Natural killer cell (primary cell): ENCODE data around the gene OPN5. TPM values are rescaled to one million over a fixed set of nuclear protein-coding genes. Genes with fewer than 3 reads are reported as not detected.

ENCODE experiments used
- ATAC-seq, 3 donors: fragments of 150-1000 bp in 2 of 3; fragments of 200-7000 bp in 1 of 3; cut with Tn5 transposase; 1 replicate in 1 of 3; 2 replicates in 2 of 3; pipeline ENCODE4 v1.10.0; 2021; ENCODE audit warnings: mild to moderate bottlenecking in 2 of 3, moderate library complexity in 2 of 3
- DNase-seq, 2 donors: peaks; one replicate each; pipeline versions ENCODE4 v3.0.0 to v3.0.0-alpha.2; 2013 to 2021; ENCODE audit warnings: mixed read lengths in 1 of 2
- H3K27ac ChIP-seq: one replicate; pipeline ENCODE4 v1.5.1; 2013; ENCODE audit warnings: mild to moderate bottlenecking, low read length
- H3K27me3 ChIP-seq: one replicate; pipeline ENCODE4 v1.6.1; 2013; ENCODE audit warnings: low read length; ENCODE audit not compliant: control insufficient read depth, insufficient read depth
- H3K36me3 ChIP-seq: one replicate; pipeline ENCODE4 v1.6.1; 2013; ENCODE audit warnings: low read length; ENCODE audit not compliant: control insufficient read depth, insufficient read depth
- H3K4me1 ChIP-seq: one replicate; pipeline ENCODE4 v1.6.1; 2013; ENCODE audit warnings: low read length; ENCODE audit not compliant: control insufficient read depth, insufficient read depth
- H3K4me3 ChIP-seq: one replicate; pipeline ENCODE4 v1.5.1; 2013; ENCODE audit warnings: low read length
- H3K9me3 ChIP-seq: one replicate; pipeline ENCODE4 v1.6.1; 2013; ENCODE audit warnings: low read length; ENCODE audit not compliant: control insufficient read depth, insufficient read depth
- H3K27ac Mint-ChIP-seq, 2 donors: one replicate each; pipeline ENCODE4 v1.8.0; 2022; ENCODE audit warnings: mild to moderate bottlenecking in 2 of 2, mixed read lengths in 2 of 2, moderate library complexity in 1 of 2
- H3K27me3 Mint-ChIP-seq, 2 donors: one replicate each; pipeline ENCODE4 v1.8.0; 2022; ENCODE audit warnings: low read depth in 2 of 2, mixed read lengths in 2 of 2
- H3K36me3 Mint-ChIP-seq: one replicate; pipeline ENCODE4 v1.8.0; 2022; ENCODE audit warnings: mixed read lengths
- H3K4me1 Mint-ChIP-seq, 2 donors: one replicate each; pipeline ENCODE4 v1.8.0; 2022; ENCODE audit warnings: mixed read lengths in 2 of 2
- H3K4me3 Mint-ChIP-seq: one replicate; pipeline ENCODE4 v1.8.0; 2022; ENCODE audit warnings: mild to moderate bottlenecking, moderate library complexity, mixed read lengths
- H3K9me3 Mint-ChIP-seq, 2 donors: one replicate each; pipeline ENCODE4 v1.8.0; 2022; ENCODE audit warnings: mixed read lengths in 2 of 2
- CTCF ChIP-seq: fragments of 200-600 bp; IDR thresholded peaks from one replicate; pipeline ENCODE4 v1.8.0; 2022; ENCODE audit warnings: antibody characterized with exemption
- WGBS: methylation state at CpG from one replicate; pipeline ENCODE4 v1.1.7; 2013; ENCODE audit warnings: missing lambda C conversion rate; ENCODE audit not compliant: insufficient coverage; 5-methylcytosine and 5-hydroxymethylcytosine counted together
- intact Hi-C: fragments of 100-400 bp; cut with micrococcal nuclease; formaldehyde crosslinking; loops from one replicate; pipeline ENCODE4 v1.14.2; 2022
- total RNA-seq, 4 donors: library from RNA; stranded (reverse); fragments of 120-200 nt in 1 of 4; gene quantifications; one replicate each; pipeline versions ENCODE4 v1.2.3 to v1.2.4, GENCODE V29; 2013 to 2022

OPN5 gene
- total RNA-seq, 3 donors from 2014 or later (not counting 1 experiment from before 2014, with no cell fraction given) = not detected

GRCh38 chr6:47832386-47833100, 50.7 kb downstream of the OPN5 start:
- intact Hi-C loops = no loop called here
- Mint-ChIP-seq H3K9me3 (peaks cover 3 to 4% of the 10 kb centered on the region in 2 donors), H3K4me3 (no peak overlapping the region), H3K4me1 (no peaks in the 10 kb centered on the region), H3K36me3 (no peaks in the 10 kb centered on the region), H3K27me3 (peaks cover 0 to 3% of the 10 kb centered on the region in 2 donors), H3K27ac (no peak overlapping the region)
- Histone ChIP-seq H3K27ac (no peak overlapping the region), H3K4me3 (no peak overlapping the region), H3K4me1 (no peaks in the 10 kb centered on the region), H3K36me3 (no peaks in the 10 kb centered on the region), H3K9me3 (no peaks in the 10 kb centered on the region), H3K27me3 (no peaks in the 10 kb centered on the region)
- DNase-seq = no peak
- no peak for ATAC-seq
- TF ChIP-seq CTCF = no peak
- no CpG with 5 or more reads among the region's 2 CpGs for WGBS

- no peak for ATAC-seq
- Mint-ChIP-seq H3K36me3 (no peaks in the 10 kb centered on the region), H3K27ac (no peak overlapping the region), H3K4me3 (no peak overlapping the region), H3K9me3 (peaks cover 3 to 4% of the 10 kb centered on the region in 2 donors), H3K27me3 (peaks cover 0 to 3% of the 10 kb centered on the region in 2 donors), H3K4me1 (no peaks in the 10 kb centered on the region)
- Histone ChIP-seq H3K36me3 (no peaks in the 10 kb centered on the region), H3K9me3 (no peaks in the 10 kb centered on the region), H3K4me1 (no peaks in the 10 kb centered on the region), H3K27ac (no peak overlapping the region), H3K27me3 (no peaks in the 10 kb centered on the region), H3K4me3 (no peak overlapping the region)
- DNase-seq = no peak
- TF ChIP-seq CTCF = no peak
- intact Hi-C loops = no loop called here
Measured at GRCh38 chr6:47834196-47834595, 52.4 kb downstream of the OPN5 start.

- no peak overlapping the region for H3K4me3 Mint-ChIP-seq
- Histone ChIP-seq H3K4me3 (no peak overlapping the region), H3K27ac (no peak overlapping the region), H3K9me3 (no peaks in the 10 kb centered on the region), H3K27me3 (no peaks in the 10 kb centered on the region), H3K4me1 (no peaks in the 10 kb centered on the region), H3K36me3 (no peaks in the 10 kb centered on the region)
- intact Hi-C loops = no loop called here
- H3K36me3 Mint-ChIP-seq = no peaks in the 10 kb centered on the region
- H3K4me1 Mint-ChIP-seq = no peaks in the 10 kb centered on the region
- H3K27me3 Mint-ChIP-seq = peaks cover 0 to 3% of the 10 kb centered on the region in 2 donors
- ATAC-seq (no peak), DNase-seq (no peak)
- H3K27ac Mint-ChIP-seq = no peak overlapping the region
- no peak for TF ChIP-seq CTCF
- H3K9me3 Mint-ChIP-seq = peaks cover 3% of the 10 kb centered on the region in 2 donors
Measured at GRCh38 chr6:47836046-47836445, 54.2 kb downstream of the OPN5 start.

GRCh38 chr6:47836639-47837038, 54.8 kb downstream of the OPN5 start:
- Mint-ChIP-seq H3K4me3 (no peak overlapping the region), H3K9me3 (no peaks in the 10 kb centered on the region), H3K36me3 (no peaks in the 10 kb centered on the region), H3K27me3 (no peaks in the 10 kb centered on the region), H3K27ac (no peak overlapping the region), H3K4me1 (no peaks in the 10 kb centered on the region)
- Histone ChIP-seq H3K4me3 (no peak overlapping the region), H3K36me3 (no peaks in the 10 kb centered on the region), H3K27me3 (no peaks in the 10 kb centered on the region), H3K4me1 (no peaks in the 10 kb centered on the region), H3K9me3 (no peaks in the 10 kb centered on the region), H3K27ac (no peak overlapping the region)
- intact Hi-C loops = no loop called here
- ATAC-seq = no peak
- DNase-seq = no peak
- WGBS = no CpG with 5 or more reads among the region's 1 CpG
- no peak for TF ChIP-seq CTCF
